IPS-18c (cell line): ENCODE measurements around the gene SFXN1.
"Not testable (repeated sequence)": the region's sequence is repeated elsewhere in the genome, so short reads cannot be mapped to it uniquely, and the experiment has no call there.

Experiments used
- H3K4me3 ChIP-seq: 2 replicates; pipeline ENCODE4 v1.7.0; 2013; ENCODE audit warnings: low read depth, mild to moderate bottlenecking, low read length, moderate library complexity; ENCODE audit not compliant: insufficient read depth
- H3K9me3 ChIP-seq: one replicate; pipeline ENCODE4 v1.6.1; 2013; ENCODE audit warnings: mild to moderate bottlenecking, low read length, moderate library complexity; ENCODE audit not compliant: control insufficient read depth, insufficient read depth

The SFXN1 gene

GRCh38 chr5:175484829-175485228, 6.5 kb downstream of the SFXN1 start:
- no peaks in the 10 kb centered on the region for H3K9me3 ChIP-seq
- H3K4me3 ChIP-seq: no peak overlapping the region

- Histone ChIP-seq H3K9me3 (no peaks in the 10 kb centered on the region), H3K4me3 (no peak overlapping the region)
Measured at GRCh38 chr5:175485631-175486030, 7.3 kb downstream of the SFXN1 start.

- Histone ChIP-seq H3K4me3 (no peak overlapping the region), H3K9me3 (no peaks in the 10 kb centered on the region)
Measured at GRCh38 chr5:175487514-175488222, 9.3 kb downstream of the SFXN1 start.

- H3K9me3 ChIP-seq: no peaks in the 10 kb centered on the region
- no peak overlapping the region for H3K4me3 ChIP-seq
Measured at GRCh38 chr5:175489693-175490443, 11.5 kb downstream of the SFXN1 start.

- Histone ChIP-seq H3K4me3 (no peak overlapping the region), H3K9me3 (no peaks in the 10 kb centered on the region)
Measured at GRCh38 chr5:175491223-175491622, 12.9 kb downstream of the SFXN1 start.

- Histone ChIP-seq H3K4me3 (no peak overlapping the region), H3K9me3 (no peaks in the 10 kb centered on the region)
Measured at GRCh38 chr5:175493260-175493659, 14.9 kb downstream of the SFXN1 start.

- Histone ChIP-seq H3K9me3 (no peaks in the 10 kb centered on the region), H3K4me3 (no peak overlapping the region)
Measured at GRCh38 chr5:175493726-175494125, 15.4 kb downstream of the SFXN1 start.

GRCh38 chr5:175494264-175495183, 16.2 kb downstream of the SFXN1 start:
- Histone ChIP-seq H3K4me3 (no peak overlapping the region), H3K9me3 (no peaks in the 10 kb centered on the region)

GRCh38 chr5:175501759-175502158, 23.4 kb downstream of the SFXN1 start:
- Histone ChIP-seq H3K9me3 (no peaks in the 10 kb centered on the region), H3K4me3 (no peak overlapping the region)

- not testable (repeated sequence) for H3K4me3 ChIP-seq, H3K9me3 ChIP-seq
Measured at GRCh38 chr5:175507671-175508070, 29.3 kb downstream of the SFXN1 start.

- H3K4me3 ChIP-seq: no peak overlapping the region
- H3K9me3 ChIP-seq: no peaks in the 10 kb centered on the region
Measured at GRCh38 chr5:175508896-175509295, 30.5 kb downstream of the SFXN1 start.

GRCh38 chr5:175513297-175513696, 34.9 kb downstream of the SFXN1 start:
- Histone ChIP-seq H3K4me3 (no peak overlapping the region), H3K9me3 (peaks cover 2% of the 10 kb centered on the region)

- Histone ChIP-seq H3K4me3 (no peak overlapping the region), H3K9me3 (peaks cover 2% of the 10 kb centered on the region)
Measured at GRCh38 chr5:175513726-175514125, 35.4 kb downstream of the SFXN1 start.

GRCh38 chr5:175516933-175517823, 38.8 kb downstream of the SFXN1 start:
- Histone ChIP-seq H3K4me3 (no peak overlapping the region), H3K9me3 (peaks cover 2% of the 10 kb centered on the region)

GRCh38 chr5:175517824-175518450, 39.6 kb downstream of the SFXN1 start:
- Histone ChIP-seq H3K9me3 (peaks cover 2% of the 10 kb centered on the region), H3K4me3 (no peak overlapping the region)

GRCh38 chr5:175519006-175519405, 40.6 kb downstream of the SFXN1 start:
- H3K4me3 ChIP-seq: no peak overlapping the region

More at GRCh38 chr5:175519006-175519405, 40.6 kb downstream of the SFXN1 start:
- peaks cover 2% of the 10 kb centered on the region for H3K9me3 ChIP-seq
